HepG2 (cell line): Measurements from ENCODE around the gene NPW. TPM values are rescaled to one million over a fixed set of nuclear protein-coding genes. Genes with fewer than 3 reads are reported as not detected.

Source experiments
- ARID5B ChIP-seq: IDR thresholded peaks from 2 replicates; pipeline ENCODE4 v1.4.0; 2020; ENCODE audit warnings: mild to moderate bottlenecking, missing genetic modification reagents
- DMAP1 ChIP-seq: IDR thresholded peaks from 2 replicates; pipeline ENCODE4 v1.6.1; 2016
- DR1 ChIP-seq: sonication (generic); formaldehyde crosslinking; IDR thresholded peaks from 2 replicates; pipeline ENCODE4 v1.8.0; 2021; ENCODE audit warnings: mild to moderate bottlenecking, missing genetic modification reagents, inconsistent platforms
- GZF1 ChIP-seq: sonication (generic); formaldehyde crosslinking; IDR thresholded peaks from 2 replicates; pipeline ENCODE4 v1.5.1; 2020; ENCODE audit warnings: mild to moderate bottlenecking, missing genetic modification reagents
- HOXA9 ChIP-seq: sonication (generic); formaldehyde crosslinking; IDR thresholded peaks from 2 replicates; pipeline ENCODE4 v1.8.1; 2022; ENCODE audit warnings: missing genetic modification reagents, mild to moderate bottlenecking, moderate library complexity, borderline replicate concordance
- LRRFIP1 ChIP-seq: sonication (generic); formaldehyde crosslinking; conservative IDR thresholded peaks from 2 replicates; pipeline ENCODE4 v1.4.0; 2020; ENCODE audit warnings: missing genetic modification reagents
- MATR3 ChIP-seq: sonication (generic); formaldehyde crosslinking; IDR thresholded peaks from 2 replicates; pipeline ENCODE4 v1.4.0; 2020; ENCODE audit warnings: missing genetic modification reagents
- MIER2 ChIP-seq: IDR thresholded peaks from 2 replicates; pipeline ENCODE4 v1.6.1; 2016; ENCODE audit warnings: missing biosample characterization, missing genetic modification reagents
- PCBP2 ChIP-seq: fragments of 200-400 bp; formaldehyde crosslinking; optimal IDR thresholded peaks from 2 replicates; pipeline ENCODE3; 2018; ENCODE audit warnings: low read length, low read depth; ENCODE audit not compliant: poor library complexity, severe bottlenecking
- PHB2 ChIP-seq: fragments of 450-650 bp; IDR thresholded peaks from 2 replicates; pipeline ENCODE4 v1.6.1; 2018; ENCODE audit not compliant: partially characterized antibody
- PITX1 ChIP-seq: sonication (generic); formaldehyde crosslinking; IDR thresholded peaks from 2 replicates; pipeline ENCODE4 v1.5.1; 2020; ENCODE audit warnings: mild to moderate bottlenecking, missing genetic modification reagents
- SALL2 ChIP-seq: sonication (generic); formaldehyde crosslinking; IDR thresholded peaks from 2 replicates; pipeline ENCODE4 v1.8.1; 2023; ENCODE audit warnings: mild to moderate bottlenecking, missing genetic modification reagents, inconsistent platforms
- STAG1 ChIP-seq: sonication (generic); formaldehyde crosslinking; IDR thresholded peaks from 2 replicates; pipeline ENCODE4 v1.4.0; 2020; ENCODE audit warnings: missing genetic modification reagents
- TBP ChIP-seq: sonication (generic); formaldehyde crosslinking; IDR thresholded peaks from 2 replicates; pipeline ENCODE4 v1.5.0; 2020; ENCODE audit warnings: missing genetic modification reagents
- TCF7 ChIP-seq: sonication (generic); IDR thresholded peaks from 2 replicates; pipeline ENCODE4 v1.6.1; 2016; ENCODE audit warnings: antibody characterized with exemption, low read depth
- ZFP41 ChIP-seq: sonication (generic); formaldehyde crosslinking; IDR thresholded peaks from 2 replicates; pipeline ENCODE4 v1.4.0; 2020; ENCODE audit warnings: mild to moderate bottlenecking, missing genetic modification reagents, borderline replicate concordance
- ZMAT5 ChIP-seq: sonication (generic); formaldehyde crosslinking; IDR thresholded peaks from 2 replicates; pipeline ENCODE4 v1.5.0; 2020; ENCODE audit warnings: mild to moderate bottlenecking, low read depth, missing genetic modification reagents, borderline replicate concordance
- ZNF20 ChIP-seq: sonication (generic); formaldehyde crosslinking; IDR thresholded peaks from 2 replicates; pipeline ENCODE4 v1.4.0; 2020; ENCODE audit warnings: mild to moderate bottlenecking, moderate library complexity, missing genetic modification reagents
- ZNF510 ChIP-seq: sonication (generic); formaldehyde crosslinking; IDR thresholded peaks from 2 replicates; pipeline ENCODE4 v1.4.0; 2020; ENCODE audit warnings: low read depth, mild to moderate bottlenecking, missing genetic modification reagents
- ZNF644 ChIP-seq: IDR thresholded peaks from 2 replicates; pipeline ENCODE4 v1.6.1; 2016; ENCODE audit warnings: low read depth
- ZNF703 ChIP-seq: sonication (generic); formaldehyde crosslinking; IDR thresholded peaks from 2 replicates; pipeline ENCODE4 v1.5.1; 2020; ENCODE audit warnings: missing genetic modification reagents, mild to moderate bottlenecking, moderate library complexity, borderline replicate concordance
- ZNF776 ChIP-seq: sonication (generic); formaldehyde crosslinking; IDR thresholded peaks from 2 replicates; pipeline ENCODE4 v1.4.0; 2020; ENCODE audit warnings: mild to moderate bottlenecking, missing genetic modification reagents
- ZSCAN22 ChIP-seq: sonication (generic); formaldehyde crosslinking; IDR thresholded peaks from 2 replicates; pipeline ENCODE4 v1.4.0; 2020; ENCODE audit warnings: mild to moderate bottlenecking, missing genetic modification reagents
- polyA plus RNA-seq, 8 experiments: library from polyadenylated mRNA; depleted of rRNA in 3 of 8; stranded (reverse) in 7 of 8; unstranded in 1 of 8; fragments of >200 nt; fragmentation: Illumina TruSeq in 4 of 8; extraction: Trizol in 4 of 8; gene quantifications; 2 replicates each; pipeline versions ENCODE4 v1.2.1 to v1.2.3, GENCODE V29; 2011 to 2016; ENCODE audit warnings: low read depth in 4 of 8, missing spikeins in 1 of 8, mixed read lengths in 1 of 8; ENCODE audit not compliant: insufficient read depth in 1 of 8
- total RNA-seq, 5 experiments: library from RNA; depleted of rRNA; stranded (reverse); fragments of >200 nt; fragmentation: Illumina TruSeq; extraction: Trizol; gene quantifications; 2 replicates each; pipeline ENCODE4 v1.2.3, GENCODE V29; 2016; ENCODE audit warnings: low read depth in 1 of 5
- TF ChIP-seq, protein P1 (sequence below): sonication (generic); formaldehyde crosslinking; IDR thresholded peaks from 2 replicates; pipeline ENCODE4 v1.5.0; 2020; ENCODE audit warnings: missing genetic modification reagents

The NPW gene
- total and polyA plus RNA-seq, 2 of the 13 experiments (the other 11 are each of a cell fraction or from before 2014, with no cell fraction given) = 0.24 to 0.97 TPM

DNA sequence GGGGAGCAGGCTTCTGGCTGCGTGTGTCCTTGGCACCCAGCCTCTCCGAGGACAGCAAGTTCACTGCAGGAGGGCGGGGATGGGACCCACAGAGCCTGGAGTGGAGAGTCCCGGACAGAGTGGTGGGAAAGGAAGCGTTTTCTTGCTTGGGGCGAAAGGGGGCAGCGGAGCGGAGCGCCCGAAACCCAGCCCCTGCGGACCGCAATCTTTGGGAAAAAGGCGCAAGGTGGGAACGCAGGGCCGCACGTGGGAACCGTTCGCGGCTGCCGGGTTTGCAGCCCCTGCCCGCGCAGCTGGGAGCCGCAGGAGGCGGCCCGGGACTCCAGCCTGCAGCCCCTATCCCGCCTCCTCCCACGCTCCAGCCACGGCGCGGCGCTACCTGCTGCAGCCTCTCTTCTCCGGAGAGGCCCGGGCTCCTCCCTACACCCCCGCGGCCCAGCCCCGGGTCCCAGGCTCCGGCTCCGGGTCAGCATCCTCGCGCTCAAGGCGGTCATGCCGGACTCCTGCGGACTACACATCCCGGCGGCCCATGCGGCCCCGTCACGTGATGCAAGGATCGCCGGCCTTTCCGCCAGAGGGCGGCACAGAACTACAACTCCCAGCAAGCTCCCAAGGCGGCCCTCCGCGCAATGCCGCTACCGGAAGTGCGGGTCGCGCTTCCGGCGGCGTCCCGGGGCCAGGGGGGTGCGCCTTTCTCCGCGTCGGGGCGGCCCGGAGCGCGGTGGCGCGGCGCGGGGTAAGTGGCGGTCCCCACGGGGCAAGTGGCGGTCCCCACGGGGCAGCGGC lies 27.9 kb downstream of the NPW start, which contains the start of the genes NTHL1 and TSC2 (continued):
- TF ChIP-seq ARID5B (CRISPR knock-in tag) = peak; percentile 3; the same call in 1 of the 2 replicates
- TF ChIP-seq, protein P1, sequence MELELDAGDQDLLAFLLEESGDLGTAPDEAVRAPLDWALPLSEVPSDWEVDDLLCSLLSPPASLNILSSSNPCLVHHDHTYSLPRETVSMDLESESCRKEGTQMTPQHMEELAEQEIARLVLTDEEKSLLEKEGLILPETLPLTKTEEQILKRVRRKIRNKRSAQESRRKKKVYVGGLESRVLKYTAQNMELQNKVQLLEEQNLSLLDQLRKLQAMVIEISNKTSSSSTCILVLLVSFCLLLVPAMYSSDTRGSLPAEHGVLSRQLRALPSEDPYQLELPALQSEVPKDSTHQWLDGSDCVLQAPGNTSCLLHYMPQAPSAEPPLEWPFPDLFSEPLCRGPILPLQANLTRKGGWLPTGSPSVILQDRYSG (CRISPR knock-in tag) = no peak
- peak; percentile 57; the same call in 1 of the 2 replicates for TF ChIP-seq ZNF703
- TF ChIP-seq ZSCAN22 (CRISPR knock-in tag) = no peak
- TF ChIP-seq PCBP2 = no peak
- no peak for TF ChIP-seq ZFP41 (CRISPR knock-in tag)
- TF ChIP-seq ZNF644 = no peak
- TF ChIP-seq MIER2 (CRISPR knock-in tag) = no peak
- peak; percentile 75; the same call in 1 of the 2 replicates for TF ChIP-seq DMAP1 (CRISPR knock-in tag)
- no peak for TF ChIP-seq LRRFIP1 (CRISPR knock-in tag)
- TF ChIP-seq MATR3 (CRISPR knock-in tag) = no peak
- TF ChIP-seq ZMAT5 = no peak
- TF ChIP-seq HOXA9 (CRISPR knock-in tag) = 0 out of 2 replicates have a peak, but pooled peaks have one; percentile 51
- peak; percentile 59; the same call in 1 of the 2 replicates for TF ChIP-seq GZF1 (CRISPR knock-in tag)
- peak; percentile 53 for TF ChIP-seq SALL2 (CRISPR knock-in tag)
- no peak for TF ChIP-seq TBP (CRISPR knock-in tag)
- no peak for TF ChIP-seq TCF7
- peak; percentile 70; the same call in 1 of the 2 replicates for TF ChIP-seq DR1 (CRISPR knock-in tag)
- TF ChIP-seq PHB2 = no peak
- peak; percentile 3; the same call in 1 of the 2 replicates for TF ChIP-seq STAG1 (CRISPR knock-in tag)
- no peak; the same call in 1 of the 2 replicates for TF ChIP-seq ZNF510 (CRISPR knock-in tag)
- TF ChIP-seq PITX1 (CRISPR knock-in tag) = peak; percentile 61
- TF ChIP-seq ZNF20 (CRISPR knock-in tag) = no peak
- peak; percentile 64 for TF ChIP-seq ZNF776 (CRISPR knock-in tag)
